Ascending aorta (tissue), 2 donors: Measurements from ENCODE around the gene HLA-DQB2. TPM values are rescaled to one million over a fixed set of nuclear protein-coding genes. Genes with fewer than 3 reads are reported as not detected.

Source experiments
- DNase-seq, 2 donors: peaks; one replicate each; pipeline ENCODE4 v3.0.0-alpha.2; 2019; ENCODE audit warnings: low spot score in 2 of 2
- H3K27ac ChIP-seq, 2 donors: fragments of 200-600 bp; sonication (generic); one replicate each; pipeline ENCODE4 v1.5.1; 2016 to 2017; ENCODE audit warnings: mild to moderate bottlenecking in 1 of 2
- H3K27me3 ChIP-seq: fragments of 200-600 bp; sonication (generic); one replicate; pipeline ENCODE4 v1.5.1; 2017
- H3K36me3 ChIP-seq, 2 donors: fragments of 200-600 bp; sonication (generic); one replicate each; pipeline ENCODE4 v1.5.1; 2016
- H3K4me1 ChIP-seq, 2 donors: fragments of 200-600 bp; sonication (generic); one replicate each; pipeline ENCODE4 v1.5.1; 2016 to 2017; ENCODE audit warnings: mild to moderate bottlenecking in 1 of 2
- H3K4me3 ChIP-seq, 2 donors: fragments of 200-600 bp; sonication (generic); one replicate each; pipeline ENCODE4 v1.5.1; 2016 to 2017; ENCODE audit warnings: mild to moderate bottlenecking in 1 of 2
- H3K9me3 ChIP-seq, 2 donors: fragments of 200-600 bp; sonication (generic); one replicate each; pipeline ENCODE4 v1.5.1; 2016
- intact Hi-C: fragments of 100-400 bp; cut with DNase I; formaldehyde crosslinking; loops from one replicate; pipeline ENCODE4 v1.15.1; 2023
- total RNA-seq: library from RNA; depleted of rRNA; stranded (reverse); fragments of >200 nt; gene quantifications from one replicate; pipeline ENCODE4 v1.1.0, GENCODE V29; 2016
- TF ChIP-seq, protein P1 (sequence below), 3 experiments: fragments of 200-600 bp in 2 of 3; fragments of 450-650 bp in 1 of 3; sonication (generic) in 2 of 3; IDR thresholded peaks; one replicate each; pipeline ENCODE4 v1.5.1; 2016 to 2019; ENCODE audit warnings: antibody characterized with exemption in 3 of 3, mild to moderate bottlenecking in 1 of 3, moderate library complexity in 1 of 3

The HLA-DQB2 gene
- total RNA-seq, 1 donor from 2014 or later, result 0.53 TPM

DNA sequence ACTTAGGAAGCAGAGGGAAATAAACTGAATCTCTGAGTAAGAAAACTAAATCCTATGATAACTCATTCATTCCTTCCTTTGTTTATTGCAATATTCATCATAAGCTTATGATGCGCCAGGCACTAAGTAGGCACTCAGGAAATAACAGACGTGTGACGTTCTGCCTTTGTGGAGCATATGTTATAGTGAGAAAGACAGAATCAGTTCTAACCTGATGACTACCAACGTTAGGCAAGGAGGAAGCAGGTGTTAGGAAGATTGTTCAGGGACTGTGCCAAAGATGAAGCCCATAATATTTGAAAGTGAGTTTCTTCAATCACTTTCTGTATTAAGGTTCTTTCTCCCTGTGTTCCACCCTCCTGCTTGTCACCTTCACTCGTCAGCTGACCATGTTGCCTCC, 18.6 kb downstream of the HLA-DQB2 start:
- TF ChIP-seq, protein P1, sequence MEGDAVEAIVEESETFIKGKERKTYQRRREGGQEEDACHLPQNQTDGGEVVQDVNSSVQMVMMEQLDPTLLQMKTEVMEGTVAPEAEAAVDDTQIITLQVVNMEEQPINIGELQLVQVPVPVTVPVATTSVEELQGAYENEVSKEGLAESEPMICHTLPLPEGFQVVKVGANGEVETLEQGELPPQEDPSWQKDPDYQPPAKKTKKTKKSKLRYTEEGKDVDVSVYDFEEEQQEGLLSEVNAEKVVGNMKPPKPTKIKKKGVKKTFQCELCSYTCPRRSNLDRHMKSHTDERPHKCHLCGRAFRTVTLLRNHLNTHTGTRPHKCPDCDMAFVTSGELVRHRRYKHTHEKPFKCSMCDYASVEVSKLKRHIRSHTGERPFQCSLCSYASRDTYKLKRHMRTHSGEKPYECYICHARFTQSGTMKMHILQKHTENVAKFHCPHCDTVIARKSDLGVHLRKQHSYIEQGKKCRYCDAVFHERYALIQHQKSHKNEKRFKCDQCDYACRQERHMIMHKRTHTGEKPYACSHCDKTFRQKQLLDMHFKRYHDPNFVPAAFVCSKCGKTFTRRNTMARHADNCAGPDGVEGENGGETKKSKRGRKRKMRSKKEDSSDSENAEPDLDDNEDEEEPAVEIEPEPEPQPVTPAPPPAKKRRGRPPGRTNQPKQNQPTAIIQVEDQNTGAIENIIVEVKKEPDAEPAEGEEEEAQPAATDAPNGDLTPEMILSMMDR (IDR thresholded peaks at IDR 0.05), result no peak

DNA sequence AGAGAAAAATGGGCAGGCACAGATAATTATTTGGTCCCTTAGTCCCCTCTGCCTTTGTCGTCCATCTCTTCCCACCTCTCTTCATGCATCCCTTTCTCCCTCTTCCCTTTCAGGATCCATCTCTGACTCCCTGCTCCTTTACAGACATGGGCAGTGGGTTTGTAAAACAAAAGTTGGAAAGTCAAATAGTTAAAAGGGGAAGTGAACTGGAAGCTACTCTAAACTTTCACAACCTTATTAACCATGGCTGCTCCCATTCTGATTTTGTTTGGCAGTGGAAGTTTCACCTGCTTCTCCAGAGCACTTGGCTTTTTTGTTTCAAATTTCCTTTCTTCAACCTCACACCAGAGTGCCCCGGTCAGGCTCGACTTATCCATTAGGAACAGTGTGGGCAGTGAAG, 21.0 kb downstream of the HLA-DQB2 start:
- Histone ChIP-seq H3K4me3 (no peak overlapping the region), H3K9me3 (no peaks in the 10 kb centered on the region), H3K4me1 (no peaks in the 10 kb centered on the region), H3K36me3 (no peaks in the 10 kb centered on the region), H3K27me3 (no peaks in the 10 kb centered on the region), H3K27ac (no peak overlapping the region)
- TF ChIP-seq, protein P1 (IDR thresholded peaks at IDR 0.05), result no peak
- intact Hi-C loops, result no loop called here
- DNase-seq, result no peak

More for the DNA sequence above, 18.6 kb downstream of the HLA-DQB2 start:
- Histone ChIP-seq H3K4me1 (no peaks in the 10 kb centered on the region), H3K36me3 (no peaks in the 10 kb centered on the region), H3K27me3 (no peaks in the 10 kb centered on the region), H3K4me3 (no peak overlapping the region), H3K9me3 (no peaks in the 10 kb centered on the region), H3K27ac (no peak overlapping the region)
- intact Hi-C loops, result no loop called here
- no peak for DNase-seq

DNA sequence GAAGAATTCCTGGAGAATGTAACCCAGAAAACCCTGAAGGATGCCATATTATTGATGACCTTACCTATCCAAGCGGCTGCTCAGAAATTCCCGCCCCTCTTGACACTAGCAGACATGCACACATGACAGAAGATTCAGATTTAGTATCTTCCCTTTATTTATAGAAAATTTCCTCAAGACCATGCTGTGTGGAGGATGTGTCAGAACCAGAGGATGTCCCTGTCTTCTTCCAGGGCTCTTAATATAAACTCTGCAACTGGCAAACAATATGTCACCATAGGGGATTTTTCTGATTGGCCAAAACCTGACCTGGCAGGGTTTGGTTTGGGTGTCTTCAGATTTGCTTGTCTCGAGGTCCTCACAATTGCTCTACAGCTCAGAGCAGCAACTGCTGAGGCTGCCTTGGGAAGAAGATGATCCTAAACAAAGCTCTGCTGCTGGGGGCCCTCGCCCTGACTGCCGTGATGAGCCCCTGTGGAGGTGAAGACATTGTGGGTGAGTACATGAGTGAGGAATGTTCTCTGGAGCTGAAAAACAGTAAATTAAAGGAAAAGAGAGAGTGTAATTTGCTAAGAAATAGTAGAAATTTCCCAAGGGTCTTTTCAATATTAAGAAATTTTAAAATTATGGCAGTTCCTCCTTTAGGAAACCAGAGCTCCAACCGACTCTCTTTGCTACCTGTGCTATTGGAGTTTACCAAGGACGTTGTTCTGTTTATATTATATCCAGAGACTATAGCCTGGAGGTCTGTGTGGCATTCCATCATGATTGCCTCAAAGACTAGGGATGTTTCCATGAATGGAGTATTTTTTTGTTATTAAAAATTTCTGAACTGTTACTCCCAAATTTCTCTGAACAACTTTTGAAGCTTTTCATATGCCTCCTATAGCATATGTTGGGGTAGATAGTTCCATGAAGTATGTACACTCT, 22.0 kb downstream of the HLA-DQB2 start, which contains the start of gene HLA-DQA2:
TSS of gene HLA-DQA2 (plus strand) at position 361 of the 930 bp plus-strand sequence. CDS start at position 414, 53 bp downstream.
- H3K9me3 ChIP-seq, result no peaks in the 10 kb centered on the region
- no peaks in the 10 kb centered on the region for H3K36me3 ChIP-seq
- H3K27ac ChIP-seq, result no peak within 1 kb of the TSS
- TF ChIP-seq, protein P1 (IDR thresholded peaks at IDR 0.05), result no peak
- no peak for DNase-seq
- no peaks in the 10 kb centered on the region for H3K4me1 ChIP-seq
- no peak within 1 kb of the TSS for H3K4me3 ChIP-seq
- intact Hi-C loops, result no loop called here
- no peaks in the 10 kb centered on the region for H3K27me3 ChIP-seq

DNA sequence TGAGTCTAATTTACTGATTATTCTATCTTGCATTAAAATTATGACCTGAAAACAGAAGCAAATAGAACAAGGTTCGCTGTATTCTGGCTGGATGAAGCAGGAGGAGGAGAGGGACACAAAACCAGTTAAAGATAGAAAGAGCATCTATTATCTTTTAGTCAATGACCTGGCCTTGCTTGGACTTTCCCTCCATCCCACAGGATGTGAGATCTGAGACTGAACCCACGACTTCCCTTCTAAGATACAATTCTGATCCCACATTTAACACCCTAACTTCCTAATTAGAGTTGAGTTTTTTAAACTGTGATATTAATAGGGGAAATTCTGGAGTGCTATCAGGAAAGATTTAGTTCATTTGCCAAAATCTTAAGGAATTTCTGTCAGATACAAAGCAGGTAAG, 25.2 kb downstream of the HLA-DQB2 start:
- no peaks in the 10 kb centered on the region for H3K4me1 ChIP-seq
- H3K4me3 ChIP-seq, result no peak overlapping the region
- no peak for DNase-seq
- no peaks in the 10 kb centered on the region for H3K9me3 ChIP-seq
- no peak overlapping the region for H3K27ac ChIP-seq
- intact Hi-C loops, result no loop called here
- no peaks in the 10 kb centered on the region for H3K36me3 ChIP-seq
- no peaks in the 10 kb centered on the region for H3K27me3 ChIP-seq
- TF ChIP-seq, protein P1 (IDR thresholded peaks at IDR 0.05), result no peak

DNA sequence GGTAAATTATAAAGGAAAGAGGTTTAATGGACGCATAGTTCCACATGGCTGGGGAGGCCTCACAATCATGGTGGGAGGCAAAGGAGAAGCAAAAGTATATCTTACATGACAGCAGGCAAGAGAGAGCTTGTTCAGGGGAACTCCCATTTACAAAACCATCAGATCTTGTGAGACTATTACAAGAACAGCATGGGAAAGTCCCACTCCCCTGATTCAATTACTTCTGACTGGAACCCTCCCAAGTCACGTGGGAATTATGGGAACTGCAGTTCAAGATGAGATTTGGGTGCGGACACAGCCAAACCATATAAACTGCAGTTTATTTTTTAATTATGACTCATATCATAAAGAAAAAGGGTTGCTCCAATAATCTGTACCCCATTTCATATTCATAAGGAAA, 44.5 kb downstream of the HLA-DQB2 start:
- Histone ChIP-seq H3K36me3 (no peaks in the 10 kb centered on the region), H3K27me3 (no peaks in the 10 kb centered on the region), H3K9me3 (no peaks in the 10 kb centered on the region), H3K27ac (no peak overlapping the region), H3K4me1 (no peaks in the 10 kb centered on the region), H3K4me3 (no peak overlapping the region)
- intact Hi-C loops, result no loop called here
- DNase-seq, result no peak
- TF ChIP-seq, protein P1 (IDR thresholded peaks at IDR 0.05), result no peak
